ENCODE data around the gene MAP2K5. TPM values are rescaled to one million over a fixed set of nuclear protein-coding genes. Genes with fewer than 3 reads are reported as not detected.

Gene MAP2K5
- total and polyA plus RNA-seq, 10 of the 15 experiments (the other 5 are each of a cell fraction or from before 2014, with no cell fraction given) = 1.3 to 19.4 (median 9.6) TPM

GRCh38 chr15:67809441-67809840 is 266.9 kb downstream of the MAP2K5 start (continued):
- no peak for TF ChIP-seq ZBTB11 (CRISPR knock-in tag; IDR thresholded peaks at IDR 0.05)
- no peak for TF ChIP-seq USF1 (IDR thresholded peaks at IDR 0.05; ENCODE audit: borderline replicate concordance, extremely low read length, insufficient read depth, low read depth, low read length)

- TF ChIP-seq CHD2 (IDR thresholded peaks at IDR 0.05; ENCODE audit: borderline replicate concordance, low read depth, low read length) (no peak), BCL11A (IDR thresholded peaks at IDR 0.05; ENCODE audit: low read depth, low read length) (no peak), ESRRA (IDR thresholded peaks at IDR 0.05; ENCODE audit: low read length) (no peak), E4F1 (IDR thresholded peaks at IDR 0.05; ENCODE audit: borderline replicate concordance, partially characterized antibody) (no peak), FOS (IDR thresholded peaks at IDR 0.05; ENCODE audit: borderline replicate concordance, extremely low read depth, insufficient read length) (no peak)
- H2AFZ ChIP-seq (ENCODE audit: control insufficient read depth, low read depth, low read length) = no peak overlapping the region
- CTCF ChIA-PET = interaction anchor here (1.0 kb wide), 1 partner anchor 308 kb away, joined by 3 read pairs; no protein-coding TSS in a partner anchor
- no peak overlapping the region for H3K27ac ChIP-seq (ENCODE audit: control insufficient read depth, insufficient read depth)
- H3K9me3 ChIP-seq (replicated peaks; ENCODE audit: control insufficient read depth, insufficient read depth, low read length) = no peaks in the 10 kb centered on the region
- H3K4me1 ChIP-seq (ENCODE audit: control insufficient read depth, insufficient read depth, low read length) = peaks cover 5% of the 10 kb centered on the region
- intact Hi-C loops (cut with micrococcal nuclease; ENCODE audit: unreplicated experiment) (no loop called here), in situ Hi-C loops (cut with MboI) (no loop called here)
- no peaks in the 10 kb centered on the region; a peak in 2 of 4 replicates for H3K36me3 ChIP-seq (ENCODE audit: control insufficient read depth in 2 of 2, insufficient read depth in 2 of 2, low read length in 1 of 2)
- no peak overlapping the region for H3K4me2 ChIP-seq (ENCODE audit: control insufficient read depth, insufficient read depth)
- H3K27me3 ChIP-seq (replicated peaks in 1 of 2; ENCODE audit: control insufficient read depth in 2 of 2, insufficient read depth in 2 of 2, low read length in 1 of 2) = no peaks in the 10 kb centered on the region
- WGBS (ENCODE audit: insufficient coverage, insufficient replicate concordance, low lambda C conversion rate, missing lambda C conversion rate) = 74% methylated on average over 5 of the region's 6 CpGs
- SMC1A ChIA-PET (ENCODE audit: uncharacterized antibody, unreplicated experiment) = interaction anchor here (1.2 kb wide), 1 partner anchor 12 kb away, joined by 3 read pairs; no protein-coding TSS in a partner anchor
- DNase-seq (ENCODE audit: low read depth, low spot score) = no peak
- RAD21 ChIA-PET (ENCODE audit: unreplicated experiment) = no interaction called here
- H3K4me3 ChIP-seq = no peak overlapping the region
- no peaks in the 10 kb centered on the region for H3K79me2 ChIP-seq (ENCODE audit: control insufficient read depth, insufficient read depth, low read length)
- no peak for FAIRE-seq
- POLR2A ChIA-PET = no interaction called here
- H4K20me1 ChIP-seq (ENCODE audit: control insufficient read depth, insufficient read depth) = no peaks in the 10 kb centered on the region; the same call in 1 of the 2 replicates
- H3K9ac ChIP-seq (ENCODE audit: control insufficient read depth, insufficient read depth, low read length) = no peak overlapping the region
- ATAC-seq = no peak
- no TSS peak for BruUV-seq (replicated peaks)
Observed at GRCh38 chr15:67809866-67810265, 267.4 kb downstream of the MAP2K5 start.

All from GM12878 (cell line).